ENCODE measurements around the gene PSMB4.
"Not testable (repeated sequence)": the region's sequence is repeated elsewhere in the genome, so short reads cannot be mapped to it uniquely, and the experiment has no call there.

PSMB4 gene

GRCh38 chr1:151399324-151400171 is at the start of gene PSMB4:
Gene PSMB4, plus strand, starts transcription at chr1:151399573. Its CDS starts 15 bp downstream, at chr1:151399588.
- DNase-seq = peak; percentile 96

- not testable (repeated sequence) for DNase-seq
These were observed 49.0 kb upstream of the PSMB4 start for GRCh38 chr1:151350323-151350722.

- DNase-seq = peak; percentile 44
These were observed 47.2 kb upstream of the PSMB4 start for GRCh38 chr1:151352021-151352718.

- DNase-seq = peak; percentile 42
These were observed 42.7 kb upstream of the PSMB4 start for GRCh38 chr1:151356696-151357095.

- DNase-seq = no peak
These were observed 37.5 kb upstream of the PSMB4 start for GRCh38 chr1:151361883-151362282.

GRCh38 chr1:151362308-151363155 is 36.8 kb upstream of the PSMB4 start:
- no peak for DNase-seq

GRCh38 chr1:151364996-151365395 is 34.4 kb upstream of the PSMB4 start:
- DNase-seq = no peak

GRCh38 chr1:151367658-151368392 is 31.5 kb upstream of the PSMB4 start:
- no peak for DNase-seq

GRCh38 chr1:151368393-151369301 is 30.7 kb upstream of the PSMB4 start:
- DNase-seq = peak; percentile 19

GRCh38 chr1:151369302-151369610 is 30.1 kb upstream of the PSMB4 start:
- DNase-seq = no peak

GRCh38 chr1:151369621-151370048 is 29.7 kb upstream of the PSMB4 start:
- no peak for DNase-seq

- no peak for DNase-seq
These were observed 29.0 kb upstream of the PSMB4 start for GRCh38 chr1:151370211-151370911.

GRCh38 chr1:151371370-151372057 is 27.9 kb upstream of the PSMB4 start:
- peak; percentile 79 for DNase-seq

GRCh38 chr1:151372058-151372934 is 27.1 kb upstream of the PSMB4 start, which contains the start of gene SELENBP1:
Gene SELENBP1, minus strand, starts transcription at chr1:151372705. Its CDS starts 64 bp downstream, at chr1:151372641.
- peak; percentile 95 for DNase-seq

- peak; percentile 31 for DNase-seq
These were observed 26.2 kb upstream of the PSMB4 start for GRCh38 chr1:151373196-151373595.

GRCh38 chr1:151377150-151377884 is 22.1 kb upstream of the PSMB4 start:
- DNase-seq = no peak

GRCh38 chr1:151384584-151384983 is 14.8 kb upstream of the PSMB4 start:
- DNase-seq = no peak

- no peak for DNase-seq
These were observed 13.4 kb upstream of the PSMB4 start for GRCh38 chr1:151386002-151386401.
